Lower leg skin (tissue), 4 donors: ENCODE data around the gene APCDD1. TPM values are rescaled to one million over a fixed set of nuclear protein-coding genes. Genes with fewer than 3 reads are reported as not detected.

Experiments
- DNase-seq, 2 donors: peaks; one replicate each; pipeline ENCODE4 v3.0.0-alpha.2; 2019; ENCODE audit warnings: low spot score in 2 of 2
- H3K4me3 ChIP-seq: fragments of 200-600 bp; sonication (generic); 2 replicates; pipeline ENCODE4 v1.5.1; 2017; ENCODE audit warnings: mild to moderate bottlenecking, low read depth; ENCODE audit not compliant: poor library complexity, severe bottlenecking
- CTCF ChIP-seq, 3 donors: fragments of 450-650 bp; IDR thresholded peaks; one replicate each; pipeline ENCODE4 v1.5.1; 2016; ENCODE audit warnings: antibody characterized with exemption in 3 of 3, mild to moderate bottlenecking in 3 of 3, moderate library complexity in 2 of 3
- POLR2A ChIP-seq, 2 donors: fragments of 450-650 bp; IDR thresholded peaks; one replicate each; pipeline ENCODE4 v1.6.1; 2016 to 2017; ENCODE audit warnings: antibody characterized with exemption in 2 of 2, mild to moderate bottlenecking in 1 of 2, moderate library complexity in 1 of 2
- WGBS, 2 donors: methylation state at CpG; one replicate each; pipeline ENCODE4 v1.1.5; 2018; 5-methylcytosine and 5-hydroxymethylcytosine counted together
- intact Hi-C: fragments of 100-400 bp; cut with DNase I; formaldehyde crosslinking; loops from one replicate; pipeline ENCODE4 v1.15.0; 2023; ENCODE audit warnings: low total_unique reads
- total RNA-seq, 4 donors: library from RNA; depleted of rRNA; stranded (reverse); fragments of >200 nt; gene quantifications; one replicate each; pipeline ENCODE4 v1.1.0, GENCODE V29; 2016

APCDD1 gene
- total RNA-seq, 4 donors from 2014 or later = 76.6 to 192 (median 180) TPM

- intact Hi-C loops = no loop called here
- H3K4me3 ChIP-seq = no peak overlapping the region
- 40 to 41% methylated on average over 15 of the region's 15 CpGs for WGBS, 2 donors
- no peak for TF ChIP-seq CTCF (IDR thresholded peaks at IDR 0.05)
- no peak for TF ChIP-seq POLR2A (IDR thresholded peaks at IDR 0.05)
- no peak for DNase-seq
Observed at GRCh38 chr18:10475654-10476291, 21.3 kb downstream of the APCDD1 start.

GRCh38 chr18:10476338-10476791 is 21.9 kb downstream of the APCDD1 start:
- WGBS, 2 donors = 19 to 22% methylated on average over 9 of the region's 9 CpGs
- no peak for DNase-seq
- TF ChIP-seq POLR2A (IDR thresholded peaks at IDR 0.05) = no peak
- TF ChIP-seq CTCF (IDR thresholded peaks at IDR 0.05) = no peak
- intact Hi-C loops = no loop called here
- H3K4me3 ChIP-seq = no peak overlapping the region

GRCh38 chr18:10477121-10477862 is 22.9 kb downstream of the APCDD1 start:
- intact Hi-C loops = no loop called here
- 46 to 54% methylated on average over 3 of the region's 3 CpGs for WGBS, 2 donors
- no peak overlapping the region for H3K4me3 ChIP-seq
- TF ChIP-seq POLR2A (IDR thresholded peaks at IDR 0.05) (no peak), CTCF (IDR thresholded peaks at IDR 0.05) (no peak)
- DNase-seq = no peak

GRCh38 chr18:10477863-10478260 is 23.4 kb downstream of the APCDD1 start:
- no peak for DNase-seq
- 78 to 82% methylated on average over 2 of the region's 2 CpGs for WGBS, 2 donors
- TF ChIP-seq POLR2A (IDR thresholded peaks at IDR 0.05) (no peak), CTCF (IDR thresholded peaks at IDR 0.05) (no peak)
- intact Hi-C loops = no loop called here
- H3K4me3 ChIP-seq = no peak overlapping the region

- 71% methylated on average over 9 of the region's 9 CpGs for WGBS, 2 donors
- DNase-seq = no peak
- TF ChIP-seq CTCF (IDR thresholded peaks at IDR 0.05) (no peak), POLR2A (IDR thresholded peaks at IDR 0.05) (no peak)
Observed at GRCh38 chr18:10481831-10482230, 27.4 kb downstream of the APCDD1 start.

More at GRCh38 chr18:10481831-10482230, 27.4 kb downstream of the APCDD1 start:
- H3K4me3 ChIP-seq = no peak overlapping the region
- intact Hi-C loops = no loop called here
